HG03060 (cell line): Measurements from ENCODE around the gene SH3BP2.

Experiments
- ATAC-seq: cut with Tn5 transposase; IDR thresholded peaks from one replicate; pipeline ENCODE4 v1.9.1; 2021; ENCODE audit warnings: low read depth, moderate number of reproducible peaks; ENCODE audit not compliant: unreplicated experiment

The SH3BP2 gene, protein sequence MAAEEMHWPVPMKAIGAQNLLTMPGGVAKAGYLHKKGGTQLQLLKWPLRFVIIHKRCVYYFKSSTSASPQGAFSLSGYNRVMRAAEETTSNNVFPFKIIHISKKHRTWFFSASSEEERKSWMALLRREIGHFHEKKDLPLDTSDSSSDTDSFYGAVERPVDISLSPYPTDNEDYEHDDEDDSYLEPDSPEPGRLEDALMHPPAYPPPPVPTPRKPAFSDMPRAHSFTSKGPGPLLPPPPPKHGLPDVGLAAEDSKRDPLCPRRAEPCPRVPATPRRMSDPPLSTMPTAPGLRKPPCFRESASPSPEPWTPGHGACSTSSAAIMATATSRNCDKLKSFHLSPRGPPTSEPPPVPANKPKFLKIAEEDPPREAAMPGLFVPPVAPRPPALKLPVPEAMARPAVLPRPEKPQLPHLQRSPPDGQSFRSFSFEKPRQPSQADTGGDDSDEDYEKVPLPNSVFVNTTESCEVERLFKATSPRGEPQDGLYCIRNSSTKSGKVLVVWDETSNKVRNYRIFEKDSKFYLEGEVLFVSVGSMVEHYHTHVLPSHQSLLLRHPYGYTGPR

DNA sequence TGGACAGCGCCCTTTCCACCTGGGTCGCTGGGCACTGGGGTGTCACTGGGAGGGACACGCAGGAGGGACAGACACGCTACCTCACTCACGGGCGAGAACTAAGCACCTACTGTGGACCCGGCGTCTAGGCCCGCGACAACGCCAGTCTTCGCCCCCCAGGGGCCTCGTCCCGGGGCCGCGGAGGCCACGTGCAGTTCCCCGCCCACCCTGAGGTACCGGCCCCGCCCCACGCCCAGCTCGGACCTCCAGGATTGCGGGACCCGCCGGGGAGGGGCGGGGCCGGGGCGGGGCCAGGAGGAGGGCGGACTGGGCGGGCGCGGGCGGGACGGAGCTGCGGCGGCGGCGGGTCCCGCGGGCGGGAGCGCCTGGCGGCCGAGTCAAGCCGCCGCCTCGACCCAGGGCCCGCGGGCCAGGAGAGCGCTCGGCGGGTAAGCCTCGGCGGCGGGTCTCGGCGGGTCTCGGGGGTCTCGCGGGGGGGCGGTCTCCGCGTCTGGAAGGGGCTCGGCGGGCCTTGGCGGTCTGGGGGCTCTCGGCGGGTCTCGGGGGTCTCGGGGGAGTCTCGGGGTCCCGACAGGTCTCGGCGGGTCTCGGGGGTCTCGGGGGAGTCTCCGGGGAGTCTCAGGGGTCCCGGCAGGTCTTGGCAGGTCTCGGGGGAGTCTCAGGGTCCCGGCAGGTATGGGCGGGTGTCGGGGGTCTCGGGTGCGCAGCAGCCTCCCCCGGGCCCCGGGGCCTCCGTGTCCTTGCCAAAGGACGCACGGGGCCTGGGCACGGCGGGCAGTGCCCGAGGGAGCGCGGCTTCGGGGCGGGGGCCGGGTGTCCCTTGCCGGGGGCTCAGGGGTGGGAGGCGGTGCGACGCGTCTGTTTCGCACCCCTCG, at the start of gene SH3BP2:
Gene SH3BP2 (plus strand): TSS at position 375 of the 875 bp plus-strand sequence. CDS start 27,533 bp downstream, outside the sequence.
- no peak for ATAC-seq

DNA sequence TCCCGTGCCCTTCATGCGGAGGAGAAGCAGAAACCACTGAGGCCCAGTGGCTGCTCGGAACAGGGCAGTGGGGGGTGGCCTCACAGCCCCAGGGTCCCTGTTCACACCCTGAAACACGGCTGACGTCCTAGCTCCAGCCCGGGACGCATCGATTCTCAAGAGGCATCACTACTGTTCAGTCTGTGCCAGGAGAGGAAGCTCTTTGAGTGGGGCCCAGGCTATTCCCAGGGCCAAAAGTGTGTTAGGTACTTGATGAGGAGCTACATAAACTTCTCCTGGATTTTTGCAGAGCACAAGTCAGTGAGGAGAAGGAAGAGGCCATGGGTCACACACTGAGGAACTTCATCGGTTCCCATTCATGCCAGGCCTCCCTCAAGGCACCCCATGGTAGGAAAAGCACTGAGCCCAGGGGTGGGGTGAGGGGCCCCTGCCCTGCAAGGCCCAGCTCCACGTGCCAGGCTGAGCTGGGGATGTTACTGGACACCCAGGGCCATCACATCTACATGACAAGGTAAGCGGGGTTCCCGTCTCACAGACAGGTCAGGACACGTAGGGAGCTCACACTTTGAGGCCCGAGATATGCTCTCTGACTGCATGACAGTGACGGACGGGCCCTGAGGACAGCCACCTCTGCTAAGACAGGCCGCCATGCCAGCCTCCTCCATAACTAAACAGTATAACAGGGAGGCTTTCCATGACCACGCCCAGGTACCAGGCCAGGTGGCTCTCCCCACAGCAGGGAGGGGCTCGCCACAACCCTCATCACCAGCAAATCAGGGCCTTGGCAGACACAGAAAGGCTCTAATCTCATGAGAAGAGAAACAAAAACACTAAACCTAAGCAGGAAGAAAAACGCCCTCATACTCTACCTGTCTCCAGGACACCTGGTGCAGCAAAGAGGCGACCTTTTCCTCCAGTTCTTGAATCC, 49.1 kb upstream of the SH3BP2 start:
- ATAC-seq: no peak

DNA sequence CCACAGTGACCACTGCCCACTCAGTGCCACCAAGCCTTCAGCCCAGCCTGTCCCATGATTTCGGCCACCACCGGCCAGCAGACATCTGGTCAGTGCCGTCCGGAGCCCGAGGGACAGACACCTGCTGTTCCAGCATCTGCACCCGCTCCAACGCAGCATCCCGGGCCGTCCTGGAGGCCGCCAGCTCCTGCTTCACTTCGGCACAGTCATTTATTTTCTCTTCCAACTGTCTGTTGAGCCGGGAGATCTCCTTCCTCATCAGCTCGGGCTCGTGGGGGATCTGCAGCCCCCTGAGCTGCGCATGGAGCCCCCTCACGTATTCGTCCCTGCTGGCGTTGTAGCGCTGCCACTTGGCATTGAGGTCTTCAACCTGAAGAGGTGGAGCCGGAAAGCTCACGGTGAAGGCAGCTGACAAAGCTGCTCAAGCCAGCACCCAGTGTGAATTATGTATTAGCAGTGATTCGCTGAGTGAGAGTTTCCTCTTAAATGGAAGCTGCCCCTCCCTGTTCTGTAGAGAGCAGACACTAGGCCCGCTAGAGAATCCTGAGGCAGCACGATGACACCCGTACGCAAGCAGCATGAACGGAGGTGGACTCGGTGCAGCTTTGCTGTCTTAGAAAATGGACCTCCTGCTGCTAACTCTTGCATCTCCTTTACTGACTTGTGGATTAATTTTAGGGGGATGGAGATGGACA, 48.2 kb upstream of the SH3BP2 start:
- ATAC-seq: no peak

DNA sequence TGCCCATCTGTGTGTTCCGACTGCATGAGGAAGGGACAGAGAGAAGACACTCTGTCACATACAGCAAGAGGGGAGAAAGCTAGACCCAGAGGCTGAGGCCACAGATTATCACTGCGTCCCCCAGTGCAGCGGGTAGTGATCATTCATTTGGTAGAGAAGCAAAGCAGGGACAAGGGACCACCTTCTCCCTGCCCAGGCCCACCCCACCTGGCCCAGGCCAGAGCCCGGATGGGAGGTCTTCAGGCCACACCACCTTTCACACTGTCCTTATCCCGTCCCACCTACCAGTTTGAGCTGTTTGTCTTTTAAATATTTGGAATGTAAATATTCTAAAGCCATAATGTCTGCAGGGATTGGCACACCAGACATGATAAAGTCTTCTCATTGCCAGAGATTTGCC, 47.4 kb upstream of the SH3BP2 start:
- no peak for ATAC-seq

DNA sequence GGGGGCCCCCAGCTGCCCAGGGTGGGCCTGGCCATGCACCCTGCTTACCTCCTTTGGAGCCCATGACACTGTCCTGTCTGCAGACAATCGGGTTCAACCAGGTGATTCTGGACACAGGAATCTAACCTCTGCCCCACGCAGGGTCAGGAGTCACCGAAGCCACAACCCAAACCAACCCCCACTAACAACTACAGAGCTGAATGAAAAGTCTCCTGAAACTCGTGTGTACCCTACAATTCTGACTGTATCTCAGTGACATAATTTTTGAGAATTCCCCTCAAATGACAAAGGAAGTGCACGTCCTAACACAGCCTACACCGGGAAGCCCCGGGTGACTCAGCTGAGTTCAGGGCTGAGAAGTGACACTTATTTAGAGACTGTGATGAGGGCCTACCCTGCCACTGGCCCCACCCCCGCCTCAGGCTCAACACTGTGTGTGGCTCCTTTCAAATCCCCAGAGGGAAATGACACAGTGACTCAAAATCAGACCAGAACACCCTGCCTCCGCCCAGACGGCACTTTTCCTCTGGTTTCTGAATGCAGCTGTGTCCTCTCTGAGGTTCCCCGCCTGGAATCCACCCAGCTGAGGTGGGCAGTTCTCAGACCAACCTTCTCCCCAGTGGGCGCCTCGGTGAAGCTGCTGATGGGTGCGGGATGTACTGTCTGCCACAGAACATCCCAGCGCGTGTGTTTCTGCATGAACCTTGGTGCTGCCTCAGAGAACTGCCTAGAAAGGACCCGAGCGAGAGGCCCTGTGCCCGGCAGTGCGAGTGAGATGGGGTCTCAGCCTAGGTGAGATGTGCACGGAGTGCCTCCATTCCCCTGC, 46.7 kb upstream of the SH3BP2 start:
- peak; percentile 87 for ATAC-seq

DNA sequence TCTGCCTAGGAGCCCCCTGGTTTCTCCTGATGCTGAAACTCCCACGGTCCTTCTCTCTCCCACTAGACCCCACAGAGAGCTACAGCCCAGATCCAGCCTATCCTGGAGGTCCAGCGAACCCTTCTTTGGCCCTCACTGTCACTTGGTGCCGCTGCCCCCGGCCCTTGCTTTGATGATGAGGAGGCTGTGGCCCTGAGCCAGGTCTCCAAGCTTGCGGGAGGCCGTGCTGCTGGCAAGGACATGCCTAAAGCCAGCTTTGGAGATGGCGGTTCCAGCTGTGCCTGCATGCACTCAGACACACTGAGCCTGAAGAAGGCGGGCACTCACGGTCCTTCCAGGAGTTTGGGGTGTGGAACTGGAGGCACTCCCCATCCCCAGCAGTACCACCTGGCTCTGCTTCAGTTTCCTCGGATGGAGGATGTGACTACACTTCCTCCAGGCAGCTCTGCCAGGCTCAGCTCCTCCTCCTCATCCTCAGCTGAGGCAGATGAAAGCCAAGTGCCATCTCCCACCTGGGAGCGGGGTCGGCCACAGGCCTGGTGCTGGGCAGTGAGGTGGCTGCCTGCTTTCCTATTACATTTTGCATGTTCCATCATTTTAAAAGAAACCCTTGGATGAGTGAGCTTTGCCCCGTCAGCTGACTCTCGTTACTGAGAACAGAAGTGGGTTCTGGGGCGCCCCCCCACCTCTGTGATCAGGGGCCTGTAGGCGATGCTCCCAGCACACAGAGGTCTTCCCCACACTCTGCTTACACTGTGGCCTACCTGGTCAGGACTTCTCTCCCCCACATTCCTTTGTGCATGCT, 45.8 kb upstream of the SH3BP2 start:
- ATAC-seq: no peak

DNA sequence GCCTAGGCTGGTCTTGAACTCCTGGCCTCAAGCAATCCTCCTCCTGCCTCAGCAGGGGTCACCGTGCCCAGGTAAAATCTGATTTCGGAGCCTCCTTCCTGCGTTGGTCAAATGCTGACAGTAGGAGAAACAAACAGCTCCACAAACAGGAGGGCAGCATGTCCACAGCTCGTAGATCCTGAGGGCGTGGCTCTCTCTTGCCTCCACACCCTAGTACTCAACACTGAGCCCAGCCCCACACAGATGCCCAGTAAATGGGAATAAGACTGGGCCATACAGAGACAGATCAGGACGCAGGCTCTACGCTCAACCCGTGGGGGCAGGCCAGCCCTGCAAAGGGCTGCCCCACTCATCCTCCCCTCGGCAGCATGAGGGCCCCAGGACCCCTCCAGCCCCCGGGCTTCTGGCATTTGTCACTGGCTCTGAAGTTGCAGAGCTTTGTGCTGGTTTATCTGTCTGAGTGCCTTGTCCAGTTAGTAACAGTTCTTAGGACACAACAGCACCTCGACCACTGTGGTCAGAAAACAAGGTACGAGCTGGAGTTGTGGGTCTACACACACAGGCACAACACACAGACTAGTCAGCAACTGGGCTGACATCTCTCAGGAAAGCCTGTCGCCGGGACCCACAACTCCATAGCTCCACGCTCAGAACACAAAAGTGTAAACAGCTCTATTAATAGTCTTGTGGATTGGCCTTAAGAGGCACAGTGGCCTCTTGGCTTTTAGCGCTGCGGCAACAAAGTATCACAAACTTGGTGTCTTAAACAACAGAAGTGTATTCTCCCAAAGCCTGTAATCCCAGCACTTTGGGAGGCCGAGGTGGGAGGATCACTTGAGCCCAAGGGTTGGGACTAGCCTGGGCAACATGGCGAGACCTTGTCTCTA, 41.9 kb upstream of the SH3BP2 start:
- ATAC-seq: no peak

DNA sequence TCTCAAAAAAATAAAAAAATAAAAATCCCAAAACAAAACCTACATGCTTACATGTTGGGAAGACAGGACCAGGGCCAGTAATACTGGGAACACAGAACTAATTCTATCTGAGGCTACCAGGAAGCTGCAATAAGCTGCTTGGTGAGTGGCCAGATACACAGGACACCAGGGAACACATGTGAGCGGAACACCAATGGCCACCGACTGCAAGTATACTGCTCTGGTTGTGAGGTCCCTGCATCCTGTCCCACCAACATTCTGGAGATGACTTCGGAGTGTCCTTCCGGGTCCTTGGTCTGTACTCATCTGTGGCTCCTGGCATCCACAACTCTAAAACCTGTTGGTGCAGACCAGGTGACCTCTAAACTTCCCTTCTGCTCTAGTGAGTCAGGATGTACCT, 39.4 kb upstream of the SH3BP2 start:
- no peak for ATAC-seq

DNA sequence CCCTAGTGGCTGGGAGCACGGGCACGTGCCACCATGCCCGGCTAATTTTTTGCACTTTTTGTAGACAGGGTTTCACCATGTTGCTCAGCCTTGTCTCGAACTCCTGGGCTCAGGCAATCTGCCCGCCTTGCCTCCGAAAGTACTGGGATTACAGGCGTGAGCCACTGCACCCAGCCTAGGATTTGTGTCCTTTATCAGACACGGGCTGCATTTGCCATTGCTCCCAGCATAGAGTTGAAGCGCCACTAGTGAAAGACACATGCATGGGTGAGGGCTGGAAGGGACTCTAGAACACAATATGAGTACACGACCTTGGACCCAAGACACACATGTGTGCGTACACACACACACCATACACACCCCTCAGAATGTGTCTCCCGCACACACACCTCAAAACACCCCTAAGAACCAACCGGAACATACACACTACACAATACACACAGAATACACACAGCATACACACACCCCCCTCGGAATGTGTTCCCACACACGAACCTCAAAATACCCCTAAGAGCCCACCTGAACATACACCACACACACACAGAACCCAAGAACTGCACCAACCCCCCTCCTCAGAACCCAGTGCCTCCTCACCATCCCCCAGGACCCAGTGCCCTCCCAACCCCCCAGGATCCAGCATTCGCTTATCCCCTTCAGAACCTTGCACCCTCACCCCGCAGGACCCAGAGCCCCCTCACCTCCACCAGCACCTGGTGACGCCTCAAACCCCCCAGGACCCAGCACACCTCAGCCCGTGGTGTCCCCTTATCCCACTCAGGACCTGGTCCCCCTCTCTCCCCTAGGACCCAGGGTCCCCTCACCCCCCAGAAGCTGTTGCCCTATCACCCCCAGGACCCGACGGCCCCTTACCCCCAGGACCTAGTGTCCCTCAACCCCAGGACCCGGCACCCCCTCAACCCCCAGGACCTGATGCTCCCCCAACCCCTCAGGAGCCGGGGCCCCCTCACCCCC, 37.8 kb upstream of the SH3BP2 start:
- no peak for ATAC-seq

DNA sequence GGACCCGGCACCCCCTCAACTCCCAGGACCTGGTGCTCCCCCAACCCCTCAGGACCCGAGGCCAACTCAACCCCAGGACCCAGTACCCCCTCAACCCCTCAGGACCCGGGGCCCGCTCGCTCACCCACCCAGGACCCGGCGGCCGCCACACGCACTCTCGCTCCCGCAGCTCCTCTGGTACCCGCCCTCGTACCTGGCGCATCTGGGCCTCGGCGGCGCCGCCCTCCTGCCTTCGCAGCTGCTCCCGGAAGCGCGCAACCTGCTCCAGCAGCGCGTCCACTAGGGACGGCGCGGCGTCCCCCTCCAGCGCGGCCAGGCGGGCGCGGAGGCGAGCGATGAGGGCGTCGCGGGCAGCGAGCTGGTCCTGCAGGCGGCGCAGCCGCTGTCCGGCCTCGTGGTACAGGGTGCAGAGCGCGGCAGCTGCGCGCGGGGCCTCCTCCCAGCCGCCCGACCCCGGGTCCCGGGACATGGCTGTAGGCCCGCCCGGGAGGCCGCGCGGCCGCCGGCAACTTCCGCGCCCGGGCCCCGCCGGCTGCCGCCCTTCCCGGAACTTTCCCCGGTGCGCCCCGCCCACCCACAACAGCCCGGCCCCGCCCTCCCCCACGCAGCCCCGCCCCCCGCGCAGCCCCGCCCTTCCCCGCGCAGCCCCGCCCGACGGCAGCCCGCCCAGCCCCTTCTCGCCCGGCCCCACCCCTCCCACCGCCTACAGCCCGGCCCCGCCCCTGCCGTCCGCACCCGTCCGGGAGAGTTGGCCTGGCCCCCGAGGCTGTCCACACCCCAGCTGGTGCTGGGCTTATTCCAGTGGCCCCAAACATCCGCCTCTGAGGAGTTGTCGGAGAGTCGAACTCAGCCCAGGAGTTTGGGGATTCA, 36.8 kb upstream of the SH3BP2 start, which contains the start of gene TNIP2:
Gene TNIP2 (minus strand): TSS at position 516 of the 870 bp plus-strand sequence. CDS start 47 bp downstream, at position 469.
- ATAC-seq: no peak

DNA sequence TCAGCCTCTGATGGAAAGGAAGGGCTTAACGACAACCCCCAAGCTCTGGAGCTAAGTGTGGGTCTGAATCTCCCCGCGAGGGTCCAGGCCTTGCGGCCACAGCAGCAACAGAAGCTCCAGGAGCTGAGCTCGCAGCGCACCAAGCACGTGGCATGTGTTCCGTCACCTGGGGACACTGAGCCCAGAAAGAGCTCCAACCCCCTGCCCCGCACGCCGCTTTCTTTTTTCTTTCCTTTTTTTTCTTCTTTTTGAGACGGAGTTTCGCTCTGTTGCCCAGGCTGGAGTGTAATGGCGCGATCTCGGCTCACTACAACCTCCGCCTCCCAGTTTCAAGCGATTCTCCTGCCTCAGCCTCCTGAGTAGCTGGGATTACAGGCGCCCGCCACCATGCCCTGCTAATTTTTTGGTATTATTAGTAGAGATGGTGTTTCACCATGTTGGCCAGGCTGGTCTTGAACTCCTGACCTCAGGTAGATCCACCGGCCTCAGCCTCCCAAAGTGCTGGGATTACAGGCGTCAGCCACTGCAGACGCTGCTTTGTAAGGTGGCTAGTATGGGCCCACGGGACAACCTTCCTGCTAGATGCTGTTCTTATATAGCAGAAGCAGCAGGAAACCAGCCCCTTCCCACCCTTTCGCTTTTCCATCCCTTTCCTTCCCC, 36.1 kb upstream of the SH3BP2 start:
- no peak for ATAC-seq

DNA sequence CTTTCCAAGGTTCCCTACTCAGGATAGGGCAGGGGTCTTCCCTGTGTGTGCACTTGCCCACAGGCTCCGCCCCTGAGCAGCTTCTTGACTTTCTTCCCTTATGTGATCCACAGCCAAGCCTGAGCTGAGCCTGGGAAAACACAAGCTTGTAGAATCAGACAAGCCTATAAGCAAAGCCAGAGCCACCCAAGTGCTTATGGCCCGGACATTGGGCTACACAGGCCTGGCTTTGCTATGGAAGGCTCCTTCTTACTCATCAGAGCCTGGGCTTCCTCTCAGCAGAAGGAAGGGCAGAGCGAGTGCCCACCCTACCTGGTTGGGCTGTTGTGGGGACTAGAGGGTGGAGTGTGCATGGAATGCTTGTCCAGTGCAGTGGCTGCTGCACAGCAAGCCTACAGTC, 35.5 kb upstream of the SH3BP2 start:
- no peak for ATAC-seq

DNA sequence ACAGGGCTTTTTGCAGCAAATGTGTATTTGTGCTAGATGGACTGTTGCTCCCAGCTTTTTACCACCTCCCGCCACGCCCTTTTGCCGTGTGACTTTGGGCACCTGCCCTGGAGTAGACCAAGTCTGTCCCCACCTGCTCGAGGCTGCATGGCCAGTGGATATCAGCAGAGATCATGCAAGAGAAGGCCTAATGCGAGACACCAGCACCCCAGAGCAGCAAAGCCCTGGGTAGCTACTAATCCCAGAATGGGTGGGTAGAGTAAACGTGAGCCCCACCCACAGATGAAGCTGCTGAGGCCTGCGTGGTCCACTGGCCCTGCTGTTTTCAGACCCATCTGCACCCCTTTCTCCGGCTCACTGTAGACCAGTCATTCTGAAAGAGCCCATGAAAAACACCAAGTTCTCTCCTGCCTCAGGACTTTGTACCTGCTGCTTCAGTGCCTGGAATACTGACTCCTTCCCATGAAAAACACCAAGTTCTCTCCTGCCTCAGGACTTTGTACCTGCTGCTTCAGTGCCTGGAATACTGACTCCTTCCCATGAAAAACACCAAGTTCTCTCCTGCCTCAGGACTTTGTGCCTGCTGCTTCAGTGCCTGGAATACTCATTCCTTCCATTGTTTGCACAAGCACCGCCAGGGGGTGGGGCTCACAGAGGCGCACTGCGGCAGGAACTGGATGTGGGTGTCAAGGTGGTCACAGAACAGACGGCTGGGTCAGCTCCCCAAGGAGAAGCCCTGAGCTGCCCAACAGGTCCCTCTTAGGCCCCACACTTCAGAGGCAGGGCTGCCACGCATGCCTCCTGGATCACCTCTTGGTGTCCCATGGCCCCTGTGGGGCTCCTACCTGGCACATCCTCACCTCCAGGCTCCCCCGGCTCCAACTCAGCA, 31.6 kb upstream of the SH3BP2 start:
- no peak for ATAC-seq
